H1 (cell line): ENCODE data around the gene KNDC1. TPM values are rescaled to one million over a fixed set of nuclear protein-coding genes. Genes with fewer than 3 reads are reported as not detected.

Experiments used
- CTCF ChIA-PET: fragments of 300-600 bp; sonication (Branson Sonifier 250); formaldehyde crosslinking; loops from one replicate; lab custom pipeline; 2021; ENCODE audit not compliant: partially characterized antibody; lab: Charles Lee
- POLR2A ChIA-PET: fragments of 300-600 bp; sonication (Branson Sonifier 250); formaldehyde crosslinking; loops from one replicate; lab custom pipeline; 2021; ENCODE audit warnings: inconsistent platforms; ENCODE audit not compliant: partially characterized antibody; lab: Charles Lee
- DNase-seq, 2 experiments: peaks; one replicate each; pipeline versions ENCODE4 v3.0.0 to v3.0.0-alpha.2; 2010 to 2022; ENCODE audit warnings: low spot score in 2 of 2, low read depth in 1 of 2, mixed read lengths in 1 of 2
- FAIRE-seq: peaks from 2 replicates; lab custom pipeline; 2011; peaks lifted over from hg19 to GRCh38; lab: Jason Lieb, UNC
- H2AFZ ChIP-seq: 2 replicates; pipeline ENCODE4 v1.8.1; 2012; ENCODE audit warnings: low read length, inconsistent platforms
- H2AK5ac ChIP-seq: 2 replicates; pipeline ENCODE4 v1.6.1; 2013; ENCODE audit warnings: low read depth, low read length
- H2BK120ac ChIP-seq: replicated peaks from 2 replicates; pipeline ENCODE3; 2013; ENCODE audit warnings: low read depth, low read length, inconsistent platforms
- H2BK12ac ChIP-seq: 2 replicates; pipeline ENCODE4 v1.6.1; 2013; ENCODE audit warnings: low read depth, low read length
- H2BK15ac ChIP-seq: 2 replicates; pipeline ENCODE4 v1.6.1; 2013; ENCODE audit warnings: low read length
- H2BK20ac ChIP-seq: 2 replicates; pipeline ENCODE4 v1.6.1; 2013; ENCODE audit warnings: low read length
- H2BK5ac ChIP-seq: 2 replicates; pipeline ENCODE4 v1.6.1; 2013; ENCODE audit warnings: low read depth, low read length
- H3K14ac ChIP-seq: 2 replicates; pipeline ENCODE4 v1.6.1; 2013; ENCODE audit warnings: inconsistent platforms; ENCODE audit not compliant: insufficient read length
- H3K18ac ChIP-seq: 2 replicates; pipeline ENCODE4 v1.6.1; 2013; ENCODE audit warnings: low read length; ENCODE audit errors: extremely low read depth
- H3K23ac ChIP-seq: 2 replicates; pipeline ENCODE4 v1.6.1; 2013; ENCODE audit warnings: inconsistent platforms; ENCODE audit not compliant: insufficient read length
- H3K23me2 ChIP-seq: 2 replicates; pipeline ENCODE4 v1.6.1; 2013; ENCODE audit warnings: low read depth, low read length
- H3K27ac ChIP-seq: 2 replicates; pipeline ENCODE4 v1.6.1; 2011; ENCODE audit warnings: low read depth, low read length, inconsistent platforms
- H3K27me3 ChIP-seq, 4 experiments: replicated peaks in 1 of 4; 1 replicate in 1 of 4; 2 replicates in 3 of 4; pipeline versions ENCODE4 v1.6.1 to v1.8.1; 2011 to 2013; ENCODE audit warnings: low read length in 3 of 4, mild to moderate bottlenecking in 3 of 4, inconsistent platforms in 2 of 4, mixed read lengths in 2 of 4, moderate library complexity in 1 of 4; ENCODE audit not compliant: control insufficient read depth in 3 of 4, insufficient read depth in 3 of 4; ENCODE audit errors: extremely low read depth in 1 of 4
- H3K36me3 ChIP-seq, 4 experiments: 2 replicates each; pipeline versions ENCODE4 v1.6.1 to v1.8.1; 2011 to 2013; ENCODE audit warnings: mild to moderate bottlenecking in 4 of 4, low read length in 3 of 4, moderate library complexity in 2 of 4, control low read depth in 1 of 4, inconsistent platforms in 1 of 4; ENCODE audit not compliant: insufficient read depth in 4 of 4, control insufficient read depth in 2 of 4
- H3K4ac ChIP-seq: replicated peaks from 2 replicates; pipeline ENCODE3; 2013; ENCODE audit warnings: low read length, low read depth, mixed read lengths, inconsistent platforms; ENCODE audit not compliant: insufficient read length
- H3K4me1 ChIP-seq, 4 experiments: replicated peaks in 1 of 4; 1 replicate in 1 of 4; 2 replicates in 3 of 4; pipeline versions ENCODE4 v1.6.1 to v1.8.1; 2011 to 2013; ENCODE audit warnings: low read length in 3 of 4, inconsistent platforms in 2 of 4, mixed read lengths in 1 of 4; ENCODE audit not compliant: insufficient read depth in 4 of 4, control insufficient read depth in 3 of 4
- H3K4me2 ChIP-seq, 2 experiments: 2 replicates each; pipeline versions ENCODE4 v1.6.1 to v1.8.1; 2011 to 2013; ENCODE audit warnings: low read depth in 2 of 2, low read length in 2 of 2, control low read depth in 1 of 2, inconsistent platforms in 1 of 2, mild to moderate bottlenecking in 1 of 2; ENCODE audit not compliant: insufficient read depth in 1 of 2
- H3K4me3 ChIP-seq, 4 experiments: fragments of 200-600, 300-600 bp in 1 of 4; sonication (generic), shearing (Covaris generic), sonication (Bioruptor Twin) in 1 of 4; 2 replicates each; pipeline versions ENCODE4 v1.5.1 to v1.8.1; 2011 to 2016; ENCODE audit warnings: low read length in 4 of 4, low read depth in 3 of 4, control low read depth in 2 of 4, inconsistent platforms in 2 of 4, mild to moderate bottlenecking in 2 of 4, mixed read lengths in 1 of 4, moderate library complexity in 1 of 4; ENCODE audit not compliant: insufficient read depth in 2 of 4; ENCODE audit errors: extremely low read depth in 1 of 4
- H3K56ac ChIP-seq: replicated peaks from 2 replicates; pipeline ENCODE3; 2013; ENCODE audit warnings: low read depth, mild to moderate bottlenecking, mixed read lengths, low read length, inconsistent platforms; ENCODE audit not compliant: insufficient read length
- H3K79me1 ChIP-seq: 2 replicates; pipeline ENCODE4 v1.6.1; 2013; ENCODE audit warnings: low read depth, low read length, control low read depth
- H3K79me2 ChIP-seq, 2 experiments: 2 replicates each; pipeline versions ENCODE4 v1.6.1 to v1.8.1; 2012 to 2013; ENCODE audit warnings: low read length in 2 of 2, mild to moderate bottlenecking in 2 of 2, inconsistent platforms in 1 of 2; ENCODE audit not compliant: insufficient read depth in 2 of 2, control insufficient read depth in 1 of 2
- H3K9ac ChIP-seq, 4 experiments: replicated peaks in 1 of 4; 1 replicate in 1 of 4; 2 replicates in 3 of 4; pipeline versions ENCODE4 v1.6.1 to v1.8.1; 2011 to 2013; ENCODE audit warnings: low read depth in 3 of 4, low read length in 3 of 4, control low read depth in 2 of 4, mild to moderate bottlenecking in 2 of 4, moderate library complexity in 2 of 4, inconsistent platforms in 1 of 4; ENCODE audit errors: extremely low read depth in 1 of 4
- H3K9me3 ChIP-seq, 2 experiments: 2 replicates each; pipeline versions ENCODE4 v1.6.1 to v1.8.1; 2012 to 2013; ENCODE audit warnings: mild to moderate bottlenecking in 2 of 2, moderate library complexity in 2 of 2, control low read depth in 1 of 2, inconsistent platforms in 1 of 2, low read depth in 1 of 2, low read length in 1 of 2, mixed read lengths in 1 of 2; ENCODE audit not compliant: insufficient read depth in 2 of 2
- H4K20me1 ChIP-seq, 2 experiments: replicated peaks in 1 of 2; 2 replicates each; pipeline versions ENCODE3 to v1.8.1; 2011 to 2013; ENCODE audit warnings: inconsistent platforms in 2 of 2, low read length in 2 of 2, mild to moderate bottlenecking in 1 of 2; ENCODE audit not compliant: insufficient read depth in 2 of 2, control insufficient read depth in 1 of 2
- H4K5ac ChIP-seq: 2 replicates; pipeline ENCODE4 v1.6.1; 2013; ENCODE audit warnings: low read length, low read depth, mixed read lengths, inconsistent platforms; ENCODE audit not compliant: insufficient read length
- H4K8ac ChIP-seq: 2 replicates; pipeline ENCODE4 v1.8.0; 2013; ENCODE audit warnings: mild to moderate bottlenecking, moderate library complexity, low read length, inconsistent platforms; ENCODE audit not compliant: insufficient read depth; ENCODE audit errors: extremely low read depth
- H4K91ac ChIP-seq: replicated peaks from 2 replicates; pipeline ENCODE3; 2013; ENCODE audit warnings: low read length, mixed read lengths, inconsistent platforms; ENCODE audit not compliant: insufficient read length
- BRCA1 ChIP-seq: IDR thresholded peaks from 2 replicates; pipeline ENCODE4 v1.6.1; 2012; ENCODE audit warnings: low read depth, low read length, improper control_type of control experiment
- CEBPB ChIP-seq: IDR thresholded peaks from 2 replicates; pipeline ENCODE4 v1.6.1; 2012; ENCODE audit warnings: low read depth, low read length
- CHD1 ChIP-seq: IDR thresholded peaks from 2 replicates; pipeline ENCODE4 v1.6.1; 2012; ENCODE audit warnings: low read depth, low read length, improper control_type of control experiment
- CTCF ChIP-seq, 3 experiments: IDR thresholded peaks; 1 replicate in 2 of 3; 2 replicates in 1 of 3; pipeline versions ENCODE4 v1.5.1 to v1.6.1; 2011; ENCODE audit warnings: low read length in 3 of 3, mild to moderate bottlenecking in 3 of 3, inconsistent platforms in 2 of 3, low read depth in 1 of 3, moderate library complexity in 1 of 3; ENCODE audit not compliant: insufficient read depth in 1 of 3; ENCODE audit errors: control extremely low read depth in 1 of 3
- E2F6 ChIP-seq: IDR thresholded peaks from 2 replicates; pipeline ENCODE4 v1.6.1; 2012; ENCODE audit warnings: inconsistent platforms
- EGR1 ChIP-seq: IDR thresholded peaks from 2 replicates; pipeline ENCODE4 v1.6.1; 2011; ENCODE audit warnings: low read depth, low read length, borderline replicate concordance
- HDAC2 ChIP-seq, 2 experiments: fragments of 300-600 bp in 1 of 2; sonication (generic) in 1 of 2; IDR thresholded peaks; 2 replicates each; pipeline ENCODE4 v1.6.1; 2011 to 2012; ENCODE audit warnings: low read depth in 2 of 2, low read length in 2 of 2, mild to moderate bottlenecking in 2 of 2, moderate library complexity in 2 of 2, borderline replicate concordance in 1 of 2, inconsistent platforms in 1 of 2
- KDM5A ChIP-seq: fragments of 200-600 bp; IDR thresholded peaks from 2 replicates; pipeline ENCODE4 v1.7.1; 2012; ENCODE audit warnings: mild to moderate bottlenecking, low read length, inconsistent platforms, mixed read lengths
- WGBS, 2 experiments: shearing (Covaris generic) in 1 of 2; methylation state at CpG; one replicate each; pipeline versions ENCODE4 v1.1.6 to v1.1.7; 2013 to 2015; ENCODE audit warnings: low lambda C conversion rate in 2 of 2, mixed read lengths in 2 of 2, inconsistent platforms in 1 of 2, low coverage in 1 of 2, missing lambda C conversion rate in 1 of 2; ENCODE audit not compliant: insufficient replicate concordance in 2 of 2, insufficient coverage in 1 of 2, insufficient read length in 1 of 2; ENCODE audit errors: extremely low coverage in 1 of 2, missing lambda C conversion rate in 1 of 2; 5-methylcytosine and 5-hydroxymethylcytosine counted together
- polyA plus RNA-seq, 7 experiments: library from polyadenylated mRNA; depleted of rRNA in 3 of 7; stranded (reverse) in 5 of 7; unstranded in 2 of 7; fragments of >200 nt in 5 of 7; fragments of 200-250 nt in 2 of 7; gene quantifications; 1 replicate in 5 of 7; 2 replicates in 1 of 7; 4 replicates in 1 of 7; pipeline versions ENCODE4 v1.2.1 to v1.2.3, GENCODE V29; 2011 to 2013; ENCODE audit warnings: missing spikeins in 2 of 7, mixed read lengths in 2 of 7
- total RNA-seq: library from RNA; stranded (reverse); fragmentation: NEBNext Ultra II Directional; extraction: Animal tissue kit (Norgen Biotek cat#: 25700); gene quantifications from 2 replicates; pipeline ENCODE4 v1.2.1, GENCODE V29; 2021

KNDC1 gene
- total and polyA plus RNA-seq, 2 of the 8 experiments (the other 6 are each of a cell fraction or from before 2014, with no cell fraction given), result 7.5 to 16.7 TPM

DNA sequence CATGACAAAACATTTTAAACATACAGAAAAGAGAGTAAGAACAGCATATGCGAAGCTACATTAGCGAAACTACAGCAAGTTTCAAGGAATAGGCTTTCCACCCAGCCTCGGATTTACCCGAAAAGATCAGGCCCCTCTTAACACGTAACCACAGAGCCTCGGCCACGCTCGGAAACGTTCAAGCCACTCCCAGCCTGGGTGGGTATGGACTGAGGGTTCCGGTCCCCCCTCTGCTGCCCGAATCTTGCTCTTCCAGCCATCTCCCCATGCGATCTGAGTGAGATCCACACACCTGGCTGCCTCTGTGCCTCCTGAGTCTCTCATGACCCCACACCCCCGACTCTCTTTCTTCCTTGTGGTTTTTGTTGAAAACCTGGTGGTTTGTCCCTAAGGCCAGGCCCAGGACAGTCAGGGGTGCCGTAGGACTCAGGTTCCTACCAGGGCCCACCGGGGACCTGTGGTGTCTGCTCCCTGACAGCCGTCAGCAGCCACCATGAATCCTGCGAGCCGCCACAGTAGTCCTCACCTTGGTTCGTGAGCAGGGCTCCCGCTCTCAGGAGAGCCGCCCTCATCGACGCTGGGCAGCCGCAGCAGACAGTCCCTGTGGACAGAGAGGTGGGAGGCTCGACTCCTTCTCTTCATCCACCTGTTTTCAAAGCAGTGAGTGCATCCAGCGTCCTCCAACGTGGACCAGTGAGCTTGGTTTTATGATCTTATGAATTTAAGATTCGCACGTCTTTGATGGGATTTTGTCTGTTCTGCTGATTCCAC lies 18.5 kb downstream of the KNDC1 start:
- Histone ChIP-seq H2BK12ac (no peak overlapping the region), H3K9me3 (peaks cover 14 to 17% of the 10 kb centered on the region in 2 experiments), H2BK120ac (no peak overlapping the region), H3K56ac (no peak overlapping the region), H3K27ac (no peak overlapping the region), H3K79me1 (no peaks in the 10 kb centered on the region; the same call in 1 of the 2 replicates), H3K4me1 (no peaks in the 10 kb centered on the region), H3K18ac (no peak overlapping the region), H3K4me2 (no peak overlapping the region), H3K4me3 (no peak overlapping the region), H2AK5ac (no peak overlapping the region; the same call in 1 of the 2 replicates), H2BK15ac (no peak overlapping the region), H3K23ac (no peak overlapping the region), H4K20me1 (peaks cover 0 to 20% of the 10 kb centered on the region in 2 experiments), H3K4ac (no peak overlapping the region), H3K14ac (no peak overlapping the region), H4K8ac (no peak overlapping the region), H2BK20ac (no peak overlapping the region), H4K5ac (no peak overlapping the region), H3K27me3 (no peaks in the 10 kb centered on the region), H3K9ac (no peak overlapping the region), H2AFZ (no peak overlapping the region), H3K79me2 (no peaks in the 10 kb centered on the region), H3K23me2 (peaks cover 26% of the 10 kb centered on the region), H3K36me3 (peaks cover 0 to 5% (median 0%) of the 10 kb centered on the region in 4 experiments; a peak in 1 of 8 replicates), H2BK5ac (peak overlapping the region; percentile 63; the same call in 1 of the 2 replicates), H4K91ac (no peak overlapping the region)
- POLR2A ChIA-PET, result interaction anchor here (0.9 to 2.4 kb wide), 5 partner anchors 9 to 192 kb away, joined by 3 to 10 read pairs (median 4); no protein-coding TSS in a partner anchor
- DNase-seq (no peak), FAIRE-seq (no peak)
- CTCF ChIA-PET, result interaction anchor here (1.4 kb wide), 1 partner anchor 19 kb away, joined by 5 read pairs; no protein-coding TSS in a partner anchor
- WGBS, 2 experiments, result 90% methylated on average over 29 of the region's 29 CpGs; no CpG with 5 or more reads in 1 of the 2 experiments
- TF ChIP-seq KDM5A, result no peak
- no peak for TF ChIP-seq HDAC2 (IDR thresholded peaks at IDR 0.05; ENCODE audit: borderline replicate concordance in 1 of 2, low read depth in 2 of 2, low read length in 2 of 2)
- no peak for TF ChIP-seq EGR1
- TF ChIP-seq CHD1, result no peak
- TF ChIP-seq E2F6, result no peak
- no peak for TF ChIP-seq CEBPB
- TF ChIP-seq BRCA1, result no peak
- no peak for TF ChIP-seq CTCF (IDR thresholded peaks at IDR 0.05; ENCODE audit: control extremely low read depth in 1 of 3, insufficient read depth in 1 of 3, low read depth in 1 of 3, low read length in 3 of 3)
